ENCODE data around the gene ADAMTS6.
A peak's percentile ranks its signal among the peaks of the same experiment; 100 is the strongest.

The ADAMTS6 gene

DNA sequence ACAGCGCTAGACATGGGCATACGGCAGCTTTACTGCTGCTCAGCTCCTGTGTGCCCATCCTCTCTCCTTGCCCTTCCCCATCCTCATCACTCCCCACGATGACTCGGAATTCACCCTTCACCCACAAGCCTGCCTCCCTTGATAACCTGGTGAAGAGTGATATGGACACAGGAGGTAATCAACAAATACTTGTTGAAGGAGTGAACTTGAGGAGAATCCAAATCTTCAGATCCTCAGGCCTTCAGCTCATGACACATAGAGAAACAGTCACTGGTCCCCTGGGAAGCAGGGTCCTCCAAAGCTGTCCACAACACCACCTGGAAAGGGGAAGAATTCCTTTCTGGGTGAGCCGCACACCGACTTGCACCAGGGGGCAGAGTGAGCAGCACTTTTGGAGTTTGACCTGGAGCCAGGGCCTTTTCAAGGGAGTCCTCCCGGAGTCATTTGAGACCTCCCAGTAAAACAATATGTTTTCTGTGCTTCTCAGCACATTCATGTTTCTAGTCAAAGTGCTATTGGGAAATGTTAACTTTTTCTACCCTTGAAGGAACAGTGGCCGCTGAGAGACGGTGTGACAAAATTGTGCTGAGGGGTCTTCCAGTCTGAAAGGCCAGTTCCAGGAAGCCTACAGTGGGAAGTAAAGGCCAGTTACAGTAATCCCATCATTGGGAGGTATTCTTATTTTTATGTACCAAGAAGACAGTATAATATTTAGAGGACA is 380.6 kb downstream of the ADAMTS6 start:
- peak; percentile 7 for DNase-seq
